Heart right ventricle (tissue), 16 donors: ENCODE data around the gene FBXO36. TPM values are rescaled to one million over a fixed set of nuclear protein-coding genes. Genes with fewer than 3 reads are reported as not detected.
A peak's percentile ranks its signal among the peaks of the same experiment; 100 is the strongest.

Experiments
- ATAC-seq, 8 donors: fragments of 200-7000 bp; cut with Tn5 transposase; one replicate each; pipeline ENCODE4 v1.9.1; 2020; ENCODE audit warnings: mild to moderate bottlenecking in 8 of 8, moderate library complexity in 8 of 8, moderate number of reproducible peaks in 1 of 8
- DNase-seq, 2 donors: peaks; one replicate each; pipeline ENCODE4 v3.0.0-alpha.2; 2020
- H3K27ac ChIP-seq, 10 donors: fragments of 200-600 bp; sonication (generic) in 2 of 10; one replicate each; pipeline versions ENCODE4 v1.5.0 to v1.8.0; 2020 to 2022; ENCODE audit warnings: mild to moderate bottlenecking in 3 of 10
- H3K27me3 ChIP-seq, 7 donors: fragments of 200-600 bp; one replicate each; pipeline ENCODE4 v1.8.0; 2021 to 2022; ENCODE audit warnings: mild to moderate bottlenecking in 2 of 7
- H3K36me3 ChIP-seq, 9 donors: fragments of 200-600 bp; sonication (generic) in 1 of 9; one replicate each; pipeline versions ENCODE4 v1.5.0 to v1.8.0; 2020 to 2022; ENCODE audit warnings: mild to moderate bottlenecking in 2 of 9
- H3K4me1 ChIP-seq, 9 donors: fragments of 200-600 bp; sonication (generic) in 1 of 9; one replicate each; pipeline versions ENCODE4 v1.5.0 to v1.8.0; 2020 to 2022; ENCODE audit warnings: mild to moderate bottlenecking in 4 of 9
- H3K4me3 ChIP-seq, 10 donors: fragments of 200-600 bp; sonication (generic) in 2 of 10; one replicate each; pipeline versions ENCODE4 v1.5.0 to v1.8.0; 2020 to 2022; ENCODE audit warnings: mild to moderate bottlenecking in 7 of 10, moderate library complexity in 2 of 10
- H3K9me3 ChIP-seq, 11 donors: fragments of 200-600 bp in 10 of 11; sonication (generic) in 2 of 11; one replicate each; pipeline versions ENCODE4 v1.5.0 to v1.8.0; 2013 to 2022; ENCODE audit warnings: mild to moderate bottlenecking in 2 of 11, control low read depth in 1 of 11, moderate library complexity in 1 of 11
- CTCF ChIP-seq, 9 donors: fragments of 200-600 bp; sonication (generic) in 2 of 9; IDR thresholded peaks; one replicate each; pipeline versions ENCODE4 v1.5.0 to v1.8.0; 2021 to 2022; ENCODE audit warnings: antibody characterized with exemption in 9 of 9, mild to moderate bottlenecking in 5 of 9, moderate library complexity in 1 of 9
- WGBS, 2 donors: extraction: QIAGEN DNeasy Blood & Tissue Kit; methylation state at CpG; one replicate each; pipeline ENCODE4 v1.1.7; 2013; ENCODE audit warnings: inconsistent platforms in 1 of 2; 5-methylcytosine and 5-hydroxymethylcytosine counted together
- intact Hi-C, 10 donors: fragments of 100-400 bp; cut with DNase I; formaldehyde crosslinking; loops; one replicate each; pipeline versions ENCODE4 v1.11.1 to v1.14.2; 2022
- polyA plus RNA-seq, 2 donors: library from polyadenylated mRNA; stranded (reverse); fragments of 200-250 nt; gene quantifications; one replicate each; pipeline ENCODE4 v1.2.3, GENCODE V29; 2013
- total RNA-seq, 10 donors: library from RNA; stranded (reverse); fragmentation: NEBNext Ultra II Directional in 3 of 10; extraction: Animal tissue kit (Norgen Biotek cat#: 25700) in 3 of 10; gene quantifications; one replicate each; pipeline versions ENCODE4 v1.2.1 to v1.2.4, GENCODE V29; 2021 to 2023
- donor health status: Arrhythmogenic right ventricular cardiomyopathy.
- donor health status: ischemic (EF 13 %, LVEDD 7.1; RV severe dilation, severe dysfunction).
- donor health status: healthy with polysubstance abuse.
- donor health status: DM: no; HTN: yes; CAD: no.
- donor health status: DM: no; HTN: no; CAD: no.
- donor health status: ischemic (EF 25% LVEDD 6.9; RV normal size, moderate dysfunction).
- donor health status: ischemic (EF 25% LVEDD 5.7; RV mildly dilated, moderate dysfunction).
- donor health status: healthy.
- donor health status: DM: yes; HTN: yes; CAD: no.
- donor health status: Ischemic cardiomyopathy.
- donor health status: ischemic (EF 35%, LVEDD 5.7; RV mildly dilated, moderate dysfunction).
- donor health status: nonischemic (EF 11% LVEDD 7.7; RV severe dilation, severe dysfunction).
- donor health status: DM: yes; HTN: yes; CAD: no.
- donor health status: PGD.
- donor health status: ischemic (EF 29% LVEDD 5.4; RV normal size, mild dysfunction).
- donor health status: nonischemic (EF 23%, LVEDD 6.1; RV moderate dilation, normal function).

FBXO36 gene
- total and polyA plus RNA-seq, 12 donors, result 0.15 to 1.4 (median 1.2) TPM

- no peaks in the 10 kb centered on the region for H3K9me3 ChIP-seq
- WGBS, 2 donors, result 84 to 98% methylated on average over 3 of the region's 3 CpGs
- no peak for TF ChIP-seq CTCF (IDR thresholded peaks at IDR 0.05)
- no peaks in the 10 kb centered on the region for H3K36me3 ChIP-seq
- H3K4me1 ChIP-seq, result peaks cover 0 to 11% (median 6%) of the 10 kb centered on the region in 9 donors
- no peak for ATAC-seq
- H3K27me3 ChIP-seq, result no peaks in the 10 kb centered on the region
- H3K4me3 ChIP-seq, result no peak overlapping the region
- H3K27ac ChIP-seq, result no peak overlapping the region
- no peak for DNase-seq
- intact Hi-C loops, result no loop called here
Observed at GRCh38 chr2:229971298-229971790, 49.0 kb downstream of the FBXO36 start.

- no peak for DNase-seq
- Histone ChIP-seq H3K9me3 (no peaks in the 10 kb centered on the region), H3K36me3 (no peaks in the 10 kb centered on the region), H3K4me3 (no peak overlapping the region), H3K27me3 (no peaks in the 10 kb centered on the region), H3K4me1 (peaks cover 0 to 11% (median 6%) of the 10 kb centered on the region in 9 donors), H3K27ac (no peak overlapping the region)
- intact Hi-C loops, result no loop called here
- WGBS, 2 donors, result 24 to 37% methylated on average over 6 of the region's 6 CpGs
- ATAC-seq, result peak in 6 of 8 donors; percentile 34 to 71 (median 59)
- TF ChIP-seq CTCF (IDR thresholded peaks at IDR 0.05), result peak in 4 of 9 donors; percentile 15 to 28 (median 24)
Observed at GRCh38 chr2:229974266-229974665, 52.0 kb downstream of the FBXO36 start.

GRCh38 chr2:229980431-229981184 is 58.3 kb downstream of the FBXO36 start:
- peak; percentile 92 to 96 (median 93) for ATAC-seq
- Histone ChIP-seq H3K27ac (peak overlapping the region in 9 of 10 donors; percentile 4 to 57 (median 39)), H3K4me3 (peak overlapping the region in 1 of 10 donors; percentile 9), H3K9me3 (no peaks in the 10 kb centered on the region), H3K36me3 (no peaks in the 10 kb centered on the region), H3K4me1 (peaks cover 0 to 15% (median 12%) of the 10 kb centered on the region in 9 donors), H3K27me3 (no peaks in the 10 kb centered on the region)
- 17 to 23% methylated on average over 7 of the region's 7 CpGs for WGBS, 2 donors
- peak; percentile 45 to 56 for DNase-seq
- TF ChIP-seq CTCF (IDR thresholded peaks at IDR 0.05), result no peak
- intact Hi-C loops, result no loop called here

DNA sequence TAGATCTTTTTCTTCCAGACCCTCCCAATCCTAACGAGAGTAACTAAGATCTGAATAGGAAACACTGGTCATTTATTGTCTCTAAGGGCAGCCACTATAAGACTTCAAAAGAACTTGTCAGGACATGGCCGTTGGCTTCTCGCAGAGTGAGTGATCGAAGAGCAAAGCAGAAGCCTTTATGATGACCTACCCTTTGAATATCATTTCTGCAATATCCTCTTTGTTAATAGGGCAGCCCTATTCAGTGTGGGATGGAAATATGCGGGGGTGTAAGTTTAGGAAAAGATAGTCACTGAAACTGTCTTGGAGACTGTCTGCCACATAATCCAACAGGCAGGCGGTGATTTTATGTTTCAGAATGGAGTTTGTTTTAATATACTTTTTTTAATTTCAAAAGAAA is 70.9 kb downstream of the FBXO36 start:
- Histone ChIP-seq H3K36me3 (no peaks in the 10 kb centered on the region), H3K4me3 (no peak overlapping the region), H3K9me3 (peaks cover 0 to 7% (median 0%) of the 10 kb centered on the region in 11 donors), H3K27ac (no peak overlapping the region), H3K27me3 (no peaks in the 10 kb centered on the region), H3K4me1 (no peaks in the 10 kb centered on the region)
- ATAC-seq (no peak), DNase-seq (no peak)
- 83 to 84% methylated on average over 6 of the region's 6 CpGs for WGBS, 2 donors
- intact Hi-C loops, result no loop called here
- no peak for TF ChIP-seq CTCF (IDR thresholded peaks at IDR 0.05)
